GM19372 (cell line): Measurements from ENCODE around the gene SULT1A3.
"Not testable (repeated sequence)": the region's sequence is repeated elsewhere in the genome, so short reads cannot be mapped to it uniquely, and the experiment has no call there.

Source experiments
- ATAC-seq: cut with Tn5 transposase; IDR thresholded peaks from one replicate; pipeline ENCODE4 v1.9.1; 2021; ENCODE audit warnings: mild to moderate bottlenecking, low read depth, moderate library complexity; ENCODE audit not compliant: unreplicated experiment

SULT1A3 gene

GRCh38 chr16:30199049-30199448, at the start of gene SULT1A3:
TSS of gene SULT1A3 (plus strand) at chr16:30199255. CDS start at chr16:30200729, 1,474 bp downstream.
- not testable (repeated sequence) for ATAC-seq

GRCh38 chr16:30151091-30151490, 48.0 kb upstream of the SULT1A3 start:
- ATAC-seq, result no peak

- ATAC-seq, result no peak
These were observed 46.5 kb upstream of the SULT1A3 start for GRCh38 chr16:30152517-30152916.

- no peak for ATAC-seq
These were observed 43.9 kb upstream of the SULT1A3 start for GRCh38 chr16:30155188-30155587.

- no peak for ATAC-seq
These were observed 41.8 kb upstream of the SULT1A3 start for GRCh38 chr16:30157214-30157613.

- no peak for ATAC-seq
These were observed 35.5 kb upstream of the SULT1A3 start for GRCh38 chr16:30163538-30163937.

GRCh38 chr16:30166202-30166902, 32.7 kb upstream of the SULT1A3 start:
- no peak for ATAC-seq

- not testable (repeated sequence) for ATAC-seq
These were observed 30.3 kb upstream of the SULT1A3 start for GRCh38 chr16:30168746-30169145.

- not testable (repeated sequence) for ATAC-seq
These were observed 29.6 kb upstream of the SULT1A3 start for GRCh38 chr16:30169416-30169815.

- ATAC-seq, result not testable (repeated sequence)
These were observed 28.9 kb upstream of the SULT1A3 start for GRCh38 chr16:30170145-30170544.

- no peak for ATAC-seq
These were observed 26.0 kb upstream of the SULT1A3 start for GRCh38 chr16:30173054-30173453.

GRCh38 chr16:30176876-30177275, 22.2 kb upstream of the SULT1A3 start:
- not testable (repeated sequence) for ATAC-seq

GRCh38 chr16:30179195-30179594, 19.9 kb upstream of the SULT1A3 start:
- no peak for ATAC-seq

- ATAC-seq, result no peak
These were observed 19.1 kb upstream of the SULT1A3 start for GRCh38 chr16:30179931-30180330.

- ATAC-seq, result no peak
These were observed 18.3 kb upstream of the SULT1A3 start for GRCh38 chr16:30180741-30181140.

- ATAC-seq, result peak; percentile 58
These were observed 15.6 kb upstream of the SULT1A3 start, which contains the start of gene CORO1A for GRCh38 chr16:30183233-30184095. TSS of gene CORO1A (plus strand) at chr16:30183602. CDS start at chr16:30185210, 1,608 bp downstream.

- ATAC-seq, result peak; percentile 38
These were observed 14.8 kb upstream of the SULT1A3 start for GRCh38 chr16:30184096-30184890.

GRCh38 chr16:30184891-30185682, 14.0 kb upstream of the SULT1A3 start:
- no peak for ATAC-seq

GRCh38 chr16:30185683-30186421, 13.2 kb upstream of the SULT1A3 start:
- no peak for ATAC-seq
